Measurements from ENCODE around the gene RPP14.

- TF ChIP-seq, protein P1, sequence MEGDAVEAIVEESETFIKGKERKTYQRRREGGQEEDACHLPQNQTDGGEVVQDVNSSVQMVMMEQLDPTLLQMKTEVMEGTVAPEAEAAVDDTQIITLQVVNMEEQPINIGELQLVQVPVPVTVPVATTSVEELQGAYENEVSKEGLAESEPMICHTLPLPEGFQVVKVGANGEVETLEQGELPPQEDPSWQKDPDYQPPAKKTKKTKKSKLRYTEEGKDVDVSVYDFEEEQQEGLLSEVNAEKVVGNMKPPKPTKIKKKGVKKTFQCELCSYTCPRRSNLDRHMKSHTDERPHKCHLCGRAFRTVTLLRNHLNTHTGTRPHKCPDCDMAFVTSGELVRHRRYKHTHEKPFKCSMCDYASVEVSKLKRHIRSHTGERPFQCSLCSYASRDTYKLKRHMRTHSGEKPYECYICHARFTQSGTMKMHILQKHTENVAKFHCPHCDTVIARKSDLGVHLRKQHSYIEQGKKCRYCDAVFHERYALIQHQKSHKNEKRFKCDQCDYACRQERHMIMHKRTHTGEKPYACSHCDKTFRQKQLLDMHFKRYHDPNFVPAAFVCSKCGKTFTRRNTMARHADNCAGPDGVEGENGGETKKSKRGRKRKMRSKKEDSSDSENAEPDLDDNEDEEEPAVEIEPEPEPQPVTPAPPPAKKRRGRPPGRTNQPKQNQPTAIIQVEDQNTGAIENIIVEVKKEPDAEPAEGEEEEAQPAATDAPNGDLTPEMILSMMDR (IDR thresholded peaks at IDR 0.05 in 2 of 3, conservative IDR thresholded peaks at IDR 0.05 in 1 of 3; ENCODE audit: borderline replicate concordance in 1 of 3, insufficient read depth in 1 of 3, low read depth in 2 of 3, low read length in 2 of 3): no peak
- TF ChIP-seq POLR2AphosphoS5 (IDR thresholded peaks at IDR 0.05; ENCODE audit: low read depth, low read length) (no peak), ELF1 (IDR thresholded peaks at IDR 0.05; ENCODE audit: borderline replicate concordance, low read depth) (no peak), FOSL1 (IDR thresholded peaks at IDR 0.05; ENCODE audit: low read depth) (no peak), MAX (IDR thresholded peaks at IDR 0.05) (no peak), SP1 (IDR thresholded peaks at IDR 0.05; ENCODE audit: low read depth) (no peak), POLR2A (IDR thresholded peaks at IDR 0.05; ENCODE audit: borderline replicate concordance, extremely low read depth, insufficient read depth, insufficient read length) (no peak), RAD21 (IDR thresholded peaks at IDR 0.05; ENCODE audit: low read depth) (no peak), JUND (IDR thresholded peaks at IDR 0.05) (no peak), EZH2 (IDR thresholded peaks at IDR 0.05) (no peak), ZNF274 (IDR thresholded peaks at IDR 0.05; ENCODE audit: low read depth, low read length) (no peak), ZFX (IDR thresholded peaks at IDR 0.05) (no peak)
- TF ChIP-seq, protein P2, sequence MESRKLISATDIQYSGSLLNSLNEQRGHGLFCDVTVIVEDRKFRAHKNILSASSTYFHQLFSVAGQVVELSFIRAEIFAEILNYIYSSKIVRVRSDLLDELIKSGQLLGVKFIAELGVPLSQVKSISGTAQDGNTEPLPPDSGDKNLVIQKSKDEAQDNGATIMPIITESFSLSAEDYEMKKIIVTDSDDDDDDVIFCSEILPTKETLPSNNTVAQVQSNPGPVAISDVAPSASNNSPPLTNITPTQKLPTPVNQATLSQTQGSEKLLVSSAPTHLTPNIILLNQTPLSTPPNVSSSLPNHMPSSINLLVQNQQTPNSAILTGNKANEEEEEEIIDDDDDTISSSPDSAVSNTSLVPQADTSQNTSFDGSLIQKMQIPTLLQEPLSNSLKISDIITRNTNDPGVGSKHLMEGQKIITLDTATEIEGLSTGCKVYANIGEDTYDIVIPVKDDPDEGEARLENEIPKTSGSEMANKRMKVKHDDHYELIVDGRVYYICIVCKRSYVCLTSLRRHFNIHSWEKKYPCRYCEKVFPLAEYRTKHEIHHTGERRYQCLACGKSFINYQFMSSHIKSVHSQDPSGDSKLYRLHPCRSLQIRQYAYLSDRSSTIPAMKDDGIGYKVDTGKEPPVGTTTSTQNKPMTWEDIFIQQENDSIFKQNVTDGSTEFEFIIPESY (IDR thresholded peaks at IDR 0.05; ENCODE audit: extremely low read depth, insufficient replicate concordance, low read length): no peak
Measured at GRCh38 chr3:58334013-58334321, 27.9 kb downstream of the RPP14 start.

All from HCT116 (cell line).